HEK293 (cell line): Measurements from ENCODE around the gene PALM.
"Not testable (repeated sequence)": the region's sequence is repeated elsewhere in the genome, so short reads cannot be mapped to it uniquely, and the experiment has no call there.

ENCODE experiments used
- CTCF ChIA-PET: fragments of 350-600 bp; formaldehyde crosslinking; extraction: SDS; loops from one replicate; lab custom pipeline; 2021; ENCODE audit warnings: antibody characterized with exemption; lab: Yijun Ruan, JAX
- POLR2A ChIA-PET: fragments of 300-600 bp; formaldehyde crosslinking; extraction: SDS; loops from one replicate; lab custom pipeline; 2020; ENCODE audit warnings: antibody characterized with exemption, inconsistent platforms; lab: Yijun Ruan, JAX
- H3K27ac ChIP-seq: fragments of 200-500 bp; sonication (Bioruptor generic); 2 replicates; pipeline ENCODE4 v1.5.1; 2014; ENCODE audit warnings: low read depth, low read length, control low read depth, inconsistent platforms; ENCODE audit errors: extremely low read depth
- H3K36me3 ChIP-seq, 2 experiments: fragments of 200-500 bp in 1 of 2; sonication (Bioruptor generic) in 1 of 2; 1 replicate in 1 of 2; 2 replicates in 1 of 2; pipeline ENCODE4 v1.5.1; 2014 to 2017; ENCODE audit warnings: inconsistent platforms in 2 of 2, low read length in 2 of 2; ENCODE audit not compliant: control insufficient read depth in 2 of 2, insufficient read depth in 1 of 2
- H3K4me1 ChIP-seq: fragments of 200-500 bp; sonication (Bioruptor generic); 2 replicates; pipeline ENCODE4 v1.5.1; 2014; ENCODE audit warnings: mild to moderate bottlenecking, low read length, inconsistent platforms; ENCODE audit not compliant: control insufficient read depth, insufficient read depth
- H3K4me3 ChIP-seq: 2 replicates; pipeline ENCODE4 v1.5.1; 2011; ENCODE audit warnings: low read depth, mild to moderate bottlenecking, control low read depth, low read length, moderate library complexity
- H3K9me3 ChIP-seq: fragments of 200-500 bp; sonication (Bioruptor generic); 2 replicates; pipeline ENCODE4 v1.5.1; 2014; ENCODE audit warnings: low read depth, low read length, inconsistent platforms; ENCODE audit not compliant: control insufficient read depth, insufficient read depth
- HIC1 ChIP-seq: fragments of 450-650 bp; formaldehyde crosslinking; IDR thresholded peaks from 2 replicates; pipeline ENCODE4 v1.5.1; 2016; ENCODE audit warnings: missing biosample characterization, missing genetic modification characterization
- KLF10 ChIP-seq: fragments of 450-650 bp; IDR thresholded peaks from 2 replicates; pipeline ENCODE4 v1.5.1; 2018; ENCODE audit warnings: missing biosample characterization, mild to moderate bottlenecking, missing genetic modification characterization
- KLF8 ChIP-seq: fragments of 450-650 bp; formaldehyde crosslinking; IDR thresholded peaks from 2 replicates; pipeline ENCODE4 v1.5.1; 2016; ENCODE audit warnings: missing biosample characterization, missing genetic modification characterization
- OSR2 ChIP-seq: fragments of 450-650 bp; formaldehyde crosslinking; IDR thresholded peaks from 2 replicates; pipeline ENCODE4 v1.5.1; 2016; ENCODE audit warnings: missing biosample characterization, missing genetic modification characterization
- PRDM1 ChIP-seq: fragments of 450-650 bp; formaldehyde crosslinking; IDR thresholded peaks from 2 replicates; pipeline ENCODE4; 2016; ENCODE audit warnings: missing biosample characterization, missing genetic modification characterization
- SCRT1 ChIP-seq: fragments of 450-650 bp; formaldehyde crosslinking; IDR thresholded peaks from 2 replicates; pipeline ENCODE4 v1.5.1; 2016; ENCODE audit warnings: missing biosample characterization, missing genetic modification characterization, borderline replicate concordance
- SCRT2 ChIP-seq: fragments of 450-650 bp; formaldehyde crosslinking; IDR thresholded peaks from 2 replicates; pipeline ENCODE4 v1.5.1; 2016; ENCODE audit warnings: missing biosample characterization, missing genetic modification characterization
- ZNF148 ChIP-seq: fragments of 450-650 bp; formaldehyde crosslinking; IDR thresholded peaks from 2 replicates; pipeline ENCODE4 v1.5.0; 2017; ENCODE audit warnings: missing biosample characterization, missing genetic modification characterization, borderline replicate concordance
- ZNF175 ChIP-seq: fragments of 450-650 bp; formaldehyde crosslinking; IDR thresholded peaks from 2 replicates; pipeline ENCODE4 v1.5.1; 2016; ENCODE audit warnings: missing biosample characterization, missing genetic modification characterization
- ZNF24 ChIP-seq: fragments of 450-650 bp; formaldehyde crosslinking; IDR thresholded peaks from 2 replicates; pipeline ENCODE4 v1.5.1; 2016; ENCODE audit warnings: missing biosample characterization, missing genetic modification characterization
- ZNF274 ChIP-seq, 2 experiments: fragments of 200-500 bp in 1 of 2; fragments of 450-650 bp in 1 of 2; sonication (Bioruptor generic) in 1 of 2; formaldehyde crosslinking in 1 of 2; IDR thresholded peaks; 2 replicates each; pipeline versions ENCODE4 v1.5.1 to v1.6.1; 2014 to 2016; ENCODE audit warnings: borderline replicate concordance in 1 of 2, inconsistent platforms in 1 of 2, low read length in 1 of 2, missing biosample characterization in 1 of 2, missing genetic modification characterization in 1 of 2
- ZNF404 ChIP-seq: fragments of 450-650 bp; formaldehyde crosslinking; IDR thresholded peaks from 2 replicates; pipeline ENCODE4 v1.5.1; 2017; ENCODE audit warnings: missing biosample characterization, missing genetic modification characterization
- ZNF518A ChIP-seq: fragments of 450-650 bp; formaldehyde crosslinking; conservative IDR thresholded peaks from 2 replicates; pipeline ENCODE4 v1.5.1; 2016; ENCODE audit warnings: low read depth, missing biosample characterization, missing genetic modification characterization
- ZNF600 ChIP-seq: fragments of 450-650 bp; formaldehyde crosslinking; IDR thresholded peaks from 2 replicates; pipeline ENCODE4 v1.5.1; 2016; ENCODE audit warnings: missing biosample characterization, missing genetic modification characterization
- ZNF621 ChIP-seq: fragments of 450-650 bp; formaldehyde crosslinking; IDR thresholded peaks from 2 replicates; pipeline ENCODE4 v1.5.1; 2017; ENCODE audit warnings: missing biosample characterization, missing genetic modification characterization
- ZNF645 ChIP-seq: fragments of 450-650 bp; formaldehyde crosslinking; IDR thresholded peaks from 2 replicates; pipeline ENCODE4; 2016; ENCODE audit warnings: missing biosample characterization, missing genetic modification characterization
- ZNF777 ChIP-seq: fragments of 450-650 bp; formaldehyde crosslinking; IDR thresholded peaks from 2 replicates; pipeline ENCODE4 v1.5.1; 2017; ENCODE audit warnings: missing biosample characterization, missing genetic modification characterization, borderline replicate concordance

The PALM gene

GRCh38 chr19:743168-743687 is 34.5 kb downstream of the PALM start (continued):
- TF ChIP-seq ZNF518A (tag by site-specific recombination) = no peak
- no peak for TF ChIP-seq SCRT1
- TF ChIP-seq ZNF621 (tag by site-specific recombination) = no peak

- H3K36me3 ChIP-seq, POLR2A ChIA-PET, H3K4me1 ChIP-seq, H3K4me3 ChIP-seq, H3K9me3 ChIP-seq, H3K27ac ChIP-seq: not testable (repeated sequence)
- CTCF ChIA-PET = interaction anchor here (0.6 to 1.2 kb wide), 2 partner anchors 11 to 81 kb away, joined by 3 to 4 read pairs; no protein-coding TSS in a partner anchor
Measured at GRCh38 chr19:745138-745537, 36.4 kb downstream of the PALM start.

- CTCF ChIA-PET = no interaction called here
- no peak overlapping the region for H3K4me3 ChIP-seq
- no peak overlapping the region for H3K27ac ChIP-seq
- TF ChIP-seq ZNF404 = no peak
- TF ChIP-seq ZNF777 = no peak
- TF ChIP-seq ZNF274 (IDR thresholded peaks at IDR 0.05; ENCODE audit: low read length) = no peak
- no peak for TF ChIP-seq ZNF274 (tag by site-specific recombination; IDR thresholded peaks at IDR 0.05; ENCODE audit: borderline replicate concordance)
- TF ChIP-seq ZNF175 (tag by site-specific recombination) = no peak
- no peak for TF ChIP-seq ZNF600 (tag by site-specific recombination)
- POLR2A ChIA-PET = no interaction called here
- no peaks in the 10 kb centered on the region for H3K9me3 ChIP-seq
- H3K4me1 ChIP-seq = no peaks in the 10 kb centered on the region
- H3K36me3 ChIP-seq = no peaks in the 10 kb centered on the region
Measured at GRCh38 chr19:746208-746819, 37.6 kb downstream of the PALM start.

- H3K9me3 ChIP-seq = no peaks in the 10 kb centered on the region
- ChIA-PET POLR2A (no interaction called here), CTCF (no interaction called here)
- no peak overlapping the region for H3K4me3 ChIP-seq
- H3K4me1 ChIP-seq = no peaks in the 10 kb centered on the region
- H3K36me3 ChIP-seq = no peaks in the 10 kb centered on the region
- H3K27ac ChIP-seq = no peak overlapping the region
- TF ChIP-seq PRDM1 (tag by site-specific recombination) (no peak), ZNF148 (tag by site-specific recombination) (no peak), KLF10 (tag by site-specific recombination) (no peak), KLF8 (tag by site-specific recombination) (no peak), ZNF24 (tag by site-specific recombination) (no peak), OSR2 (tag by site-specific recombination) (no peak), SCRT2 (tag by site-specific recombination) (no peak), HIC1 (tag by site-specific recombination) (no peak), ZNF645 (no peak)
Measured at GRCh38 chr19:746956-747355, 38.2 kb downstream of the PALM start.
